ENCODE measurements around the gene FXYD7. TPM values are rescaled to one million over a fixed set of nuclear protein-coding genes. Genes with fewer than 3 reads are reported as not detected.

Gene FXYD7
- polyA plus RNA-seq, 1 experiment, result 0.10 TPM

DNA sequence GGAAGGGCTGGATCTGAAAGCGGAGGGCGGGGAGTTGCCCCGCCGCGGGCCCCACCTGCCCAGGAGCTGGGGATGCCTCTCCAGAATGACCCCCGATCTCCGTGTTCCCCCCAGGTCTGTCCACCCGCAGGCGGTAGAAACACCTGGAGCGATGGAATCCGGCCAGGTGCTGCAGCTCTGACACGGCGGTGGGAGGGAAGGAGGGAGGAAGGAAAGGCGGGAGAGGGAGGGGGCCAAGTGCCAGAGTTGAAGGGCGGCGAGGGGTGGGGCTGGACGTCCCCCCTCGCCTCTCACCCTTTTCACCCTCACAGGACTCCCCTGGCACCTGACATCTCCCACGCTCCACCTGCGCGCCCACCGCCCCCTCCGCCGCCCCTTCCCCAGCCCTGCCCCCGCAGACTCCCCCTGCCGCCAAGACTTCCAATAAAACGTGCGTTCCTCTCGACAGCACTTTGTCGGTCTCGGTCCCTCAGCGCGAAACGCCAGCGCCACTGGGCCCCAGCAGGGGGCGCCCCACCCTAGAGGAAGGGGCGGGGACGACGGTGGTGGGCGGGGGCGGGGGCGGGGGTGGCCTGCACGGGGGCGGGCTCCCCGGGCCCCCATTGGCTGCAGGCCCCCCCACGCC is 337 bp upstream of the FXYD7 start:
- Histone ChIP-seq H3K36me3 (ENCODE audit: control insufficient read depth, insufficient read depth, low read length) (no peaks in the 10 kb centered on the region), H3K4me3 (ENCODE audit: low read depth, low read length) (peak overlapping the region; percentile 8; the same call in 1 of the 2 replicates), H3K27me3 (ENCODE audit: control insufficient read depth, insufficient read depth, low read length) (peaks cover 2% of the 10 kb centered on the region; the same call in 1 of the 2 replicates)
- no peak for DNase-seq (ENCODE audit: low read depth)
- TF ChIP-seq CTCF (IDR thresholded peaks at IDR 0.05; ENCODE audit: insufficient read depth, low read depth, low read length), result peak; percentile 61
- ChIA-PET POLR2A (interaction anchor here (0.6 kb wide), 1 partner anchor 19 kb away, joined by 6 read pairs; no protein-coding TSS in a partner anchor), CTCF (interaction anchor here (0.6 to 4.8 kb wide), 21 partner anchors 10 to 353 kb away, joined by 3 to 41 read pairs (median 5); partner anchors contain the start of genes FXYD3 and FXYD5)

DNA sequence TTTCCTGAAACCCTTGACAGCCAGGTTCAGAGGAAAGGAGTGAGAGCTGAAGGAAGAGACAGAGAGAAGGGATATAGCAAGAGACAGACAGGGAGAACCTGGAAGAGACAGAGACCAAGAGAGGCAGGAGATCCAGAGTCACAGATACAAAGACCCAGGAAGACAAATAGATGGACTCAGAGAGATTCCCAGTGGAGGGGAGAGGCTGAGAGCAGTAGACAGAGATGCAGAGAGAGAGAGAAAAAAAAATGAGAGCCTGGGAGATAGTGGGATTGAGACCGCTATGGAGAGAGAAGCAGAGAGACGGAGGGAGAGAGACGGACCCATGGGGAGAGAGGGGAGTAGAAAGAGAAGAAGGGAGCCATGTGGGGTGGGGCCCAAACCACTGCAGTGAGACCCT is 763 bp downstream of the FXYD7 start:
- ChIA-PET POLR2A (no interaction called here), CTCF (interaction anchor here (0.7 to 4.8 kb wide), 4 partner anchors 10 to 121 kb away, joined by 3 to 41 read pairs (median 7); partner anchors contain the start of genes FXYD3 and FXYD5)
- no peak for TF ChIP-seq CTCF (IDR thresholded peaks at IDR 0.05; ENCODE audit: insufficient read depth, low read depth, low read length)

GRCh38 chr19:35144259-35144599 is 1.2 kb downstream of the FXYD7 start:
- CTCF ChIA-PET, result interaction anchor here (2.0 kb wide), 1 partner anchor 10 kb away, joined by 7 read pairs; the partner anchor contains the start of gene FXYD5
- Histone ChIP-seq H3K4me3 (ENCODE audit: low read depth, low read length) (no peak overlapping the region), H3K27me3 (ENCODE audit: control insufficient read depth, insufficient read depth, low read length) (peaks cover 2% of the 10 kb centered on the region; the same call in 1 of the 2 replicates), H3K36me3 (ENCODE audit: control insufficient read depth, insufficient read depth, low read length) (no peaks in the 10 kb centered on the region)
- TF ChIP-seq CTCF (IDR thresholded peaks at IDR 0.05; ENCODE audit: insufficient read depth, low read depth, low read length), result no peak
- POLR2A ChIA-PET, result no interaction called here
- no peak for DNase-seq (ENCODE audit: low read depth)

More for the DNA sequence above, 763 bp downstream of the FXYD7 start:
- Histone ChIP-seq H3K4me3 (ENCODE audit: low read depth, low read length) (no peak overlapping the region), H3K36me3 (ENCODE audit: control insufficient read depth, insufficient read depth, low read length) (no peaks in the 10 kb centered on the region), H3K27me3 (ENCODE audit: control insufficient read depth, insufficient read depth, low read length) (peaks cover 2% of the 10 kb centered on the region; the same call in 1 of the 2 replicates)
- no peak for DNase-seq (ENCODE audit: low read depth)

DNA sequence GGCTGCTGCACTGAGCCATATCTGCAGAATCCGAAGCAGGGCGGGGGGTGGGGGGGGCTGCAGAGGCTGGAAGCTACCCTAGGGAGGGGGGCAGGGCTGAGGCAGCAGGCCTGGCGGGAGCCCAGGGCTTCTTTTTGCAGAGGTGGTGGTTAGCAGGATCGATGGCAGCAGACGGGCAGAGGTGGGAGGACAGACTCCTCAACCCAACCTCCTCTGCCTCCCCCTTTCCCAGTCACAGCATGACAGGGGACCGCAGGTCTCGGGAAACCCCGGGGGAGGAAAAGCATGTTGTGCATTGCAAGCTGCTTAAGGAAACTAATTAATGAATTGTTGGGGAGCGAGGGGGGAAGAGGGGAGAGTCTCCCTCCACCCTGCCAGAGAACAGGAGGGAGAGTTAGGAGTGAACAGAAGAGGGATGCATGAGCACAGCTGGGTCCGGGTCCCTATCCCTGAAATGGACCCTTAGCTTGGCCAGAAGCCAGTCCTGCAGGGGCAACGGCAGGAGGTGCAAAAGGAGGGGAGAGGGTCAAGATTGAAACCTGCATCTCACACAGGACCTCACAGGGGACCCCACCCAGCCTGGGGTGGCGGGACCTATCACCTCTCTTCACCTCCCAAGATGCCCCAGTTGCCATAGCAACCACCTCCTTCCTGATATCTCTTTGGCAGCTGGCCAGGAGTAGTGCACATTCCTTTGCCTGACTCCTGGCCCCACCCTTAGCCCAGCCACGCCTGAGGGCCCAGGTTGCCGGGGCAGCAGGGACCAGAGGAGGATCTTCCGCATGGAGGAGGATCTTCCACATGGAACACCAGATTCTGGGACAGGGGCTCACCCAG is 1.8 kb downstream of the FXYD7 start:
- ChIA-PET POLR2A (no interaction called here), CTCF (interaction anchor here (2.0 kb wide), 1 partner anchor 9 kb away, joined by 7 read pairs; the partner anchor contains the start of gene FXYD5)
- TF ChIP-seq CTCF (IDR thresholded peaks at IDR 0.05; ENCODE audit: insufficient read depth, low read depth, low read length), result no peak
- Histone ChIP-seq H3K4me3 (ENCODE audit: low read depth, low read length) (no peak overlapping the region), H3K27me3 (ENCODE audit: control insufficient read depth, insufficient read depth, low read length) (peaks cover 2% of the 10 kb centered on the region; the same call in 1 of the 2 replicates), H3K36me3 (ENCODE audit: control insufficient read depth, insufficient read depth, low read length) (no peaks in the 10 kb centered on the region)
- DNase-seq (ENCODE audit: low read depth), result no peak
